Breast epithelium (tissue), 4 donors: ENCODE measurements around the gene PCDHGA1. TPM values are rescaled to one million over a fixed set of nuclear protein-coding genes. Genes with fewer than 3 reads are reported as not detected.
"Not testable (repeated sequence)": the region's sequence is repeated elsewhere in the genome, so short reads cannot be mapped to it uniquely, and the experiment has no call there.

Source experiments
- DNase-seq, 2 donors: peaks; one replicate each; pipeline ENCODE4 v3.0.0-alpha.2; 2019; ENCODE audit warnings: low spot score in 2 of 2
- H3K27ac ChIP-seq, 2 donors: fragments of 200-600 bp; sonication (generic) in 1 of 2; one replicate each; pipeline ENCODE4 v1.5.1; 2016 to 2019; ENCODE audit warnings: mild to moderate bottlenecking in 1 of 2
- H3K27me3 ChIP-seq, 2 donors: fragments of 200-600 bp; sonication (generic) in 1 of 2; one replicate each; pipeline versions ENCODE4 v1.5.1 to v1.6.0; 2017 to 2019; ENCODE audit warnings: control low read depth in 1 of 2, mild to moderate bottlenecking in 1 of 2
- H3K36me3 ChIP-seq: fragments of 200-600 bp; one replicate; pipeline ENCODE4 v1.5.1; 2019
- H3K4me1 ChIP-seq, 2 donors: fragments of 200-600 bp; sonication (generic); one replicate each; pipeline ENCODE4 v1.5.1; 2016 to 2019; ENCODE audit warnings: control low read depth in 1 of 2
- H3K4me3 ChIP-seq, 3 donors: fragments of 200-600 bp; sonication (generic); 1 replicate in 2 of 3; 2 replicates in 1 of 3; pipeline ENCODE4 v1.5.1; 2016 to 2019; ENCODE audit warnings: mild to moderate bottlenecking in 3 of 3, moderate library complexity in 2 of 3
- H3K9me3 ChIP-seq, 2 donors: fragments of 200-600 bp; sonication (generic) in 1 of 2; one replicate each; pipeline ENCODE4 v1.5.1; 2016 to 2019; ENCODE audit warnings: control low read depth in 1 of 2
- POLR2A ChIP-seq: fragments of 450-650 bp; IDR thresholded peaks from one replicate; pipeline ENCODE4 v1.6.1; 2016; ENCODE audit warnings: antibody characterized with exemption, mild to moderate bottlenecking, moderate library complexity
- POLR2AphosphoS5 ChIP-seq, 3 donors: sonication (generic); formaldehyde crosslinking; IDR thresholded peaks; one replicate each; pipeline ENCODE4 v1.6.1; 2017; ENCODE audit warnings: antibody characterized with exemption in 3 of 3
- intact Hi-C: fragments of 100-400 bp; cut with DNase I; formaldehyde crosslinking; loops from one replicate; pipeline ENCODE4 v1.15.1; 2023; ENCODE audit warnings: low total_unique reads
- total RNA-seq, 3 donors: library from RNA; depleted of rRNA; stranded (reverse); fragments of >200 nt; gene quantifications; one replicate each; pipeline ENCODE4 v1.1.0, GENCODE V29; 2016
- TF ChIP-seq, protein P1 (sequence below), 3 donors: fragments of 450-650 bp; IDR thresholded peaks; one replicate each; pipeline ENCODE4 v1.5.1; 2016 to 2017; ENCODE audit warnings: antibody characterized with exemption in 3 of 3, mild to moderate bottlenecking in 3 of 3, moderate library complexity in 3 of 3

PCDHGA1 gene
- total RNA-seq, 3 donors from 2014 or later: 0.80 to 1.3 (median 1.2) TPM

DNA sequence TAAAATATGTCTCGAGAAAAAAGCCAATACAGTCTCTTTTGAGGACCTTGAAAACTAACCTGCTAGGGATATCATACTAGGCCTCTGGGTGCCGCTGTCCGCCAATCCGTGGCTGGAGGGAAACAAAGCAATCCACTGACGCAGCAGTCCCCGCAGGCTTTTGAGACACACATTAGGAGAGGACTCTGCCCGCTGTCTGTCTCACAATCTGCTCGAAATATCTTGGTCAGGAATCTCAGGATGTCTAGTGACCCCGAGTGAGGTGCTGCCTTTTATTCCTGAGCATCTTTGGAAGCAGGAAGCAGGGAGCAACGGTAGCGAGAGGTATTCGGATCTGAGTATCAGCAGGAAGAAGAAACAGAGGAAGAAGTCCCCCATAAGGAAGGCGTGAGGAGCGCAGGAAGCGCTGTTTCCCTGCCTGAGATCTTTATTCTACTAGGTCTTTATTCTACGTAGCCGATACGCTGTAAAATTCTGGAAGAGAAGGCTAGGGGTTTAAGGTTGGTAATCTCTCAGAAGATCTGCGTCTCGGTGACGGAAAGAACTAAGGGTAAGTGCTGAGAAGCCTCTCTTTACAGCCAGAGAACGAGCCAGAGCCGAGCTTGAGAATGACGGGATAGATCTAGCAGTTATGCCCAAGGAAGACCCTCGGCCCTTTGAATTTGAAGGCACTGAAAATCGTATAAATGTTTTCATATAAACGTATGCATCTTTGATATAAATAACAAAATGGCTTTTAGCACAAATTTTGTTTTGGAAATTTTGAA is 4.0 kb upstream of the PCDHGA1 start:
- intact Hi-C loops: no loop called here
- H3K9me3 ChIP-seq: peaks cover 41 to 80% of the 10 kb centered on the region in 2 donors
- no peaks in the 10 kb centered on the region for H3K36me3 ChIP-seq
- TF ChIP-seq POLR2A (no peak), POLR2AphosphoS5 (IDR thresholded peaks at IDR 0.05) (no peak)
- TF ChIP-seq, protein P1, sequence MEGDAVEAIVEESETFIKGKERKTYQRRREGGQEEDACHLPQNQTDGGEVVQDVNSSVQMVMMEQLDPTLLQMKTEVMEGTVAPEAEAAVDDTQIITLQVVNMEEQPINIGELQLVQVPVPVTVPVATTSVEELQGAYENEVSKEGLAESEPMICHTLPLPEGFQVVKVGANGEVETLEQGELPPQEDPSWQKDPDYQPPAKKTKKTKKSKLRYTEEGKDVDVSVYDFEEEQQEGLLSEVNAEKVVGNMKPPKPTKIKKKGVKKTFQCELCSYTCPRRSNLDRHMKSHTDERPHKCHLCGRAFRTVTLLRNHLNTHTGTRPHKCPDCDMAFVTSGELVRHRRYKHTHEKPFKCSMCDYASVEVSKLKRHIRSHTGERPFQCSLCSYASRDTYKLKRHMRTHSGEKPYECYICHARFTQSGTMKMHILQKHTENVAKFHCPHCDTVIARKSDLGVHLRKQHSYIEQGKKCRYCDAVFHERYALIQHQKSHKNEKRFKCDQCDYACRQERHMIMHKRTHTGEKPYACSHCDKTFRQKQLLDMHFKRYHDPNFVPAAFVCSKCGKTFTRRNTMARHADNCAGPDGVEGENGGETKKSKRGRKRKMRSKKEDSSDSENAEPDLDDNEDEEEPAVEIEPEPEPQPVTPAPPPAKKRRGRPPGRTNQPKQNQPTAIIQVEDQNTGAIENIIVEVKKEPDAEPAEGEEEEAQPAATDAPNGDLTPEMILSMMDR (IDR thresholded peaks at IDR 0.05): no peak
- DNase-seq: peak in 1 of 2 donors; percentile 75
- H3K27ac ChIP-seq: no peak overlapping the region
- H3K4me3 ChIP-seq: peak overlapping the region; percentile 8 to 51 (median 35)
- no peaks in the 10 kb centered on the region for H3K4me1 ChIP-seq
- no peaks in the 10 kb centered on the region for H3K27me3 ChIP-seq

DNA sequence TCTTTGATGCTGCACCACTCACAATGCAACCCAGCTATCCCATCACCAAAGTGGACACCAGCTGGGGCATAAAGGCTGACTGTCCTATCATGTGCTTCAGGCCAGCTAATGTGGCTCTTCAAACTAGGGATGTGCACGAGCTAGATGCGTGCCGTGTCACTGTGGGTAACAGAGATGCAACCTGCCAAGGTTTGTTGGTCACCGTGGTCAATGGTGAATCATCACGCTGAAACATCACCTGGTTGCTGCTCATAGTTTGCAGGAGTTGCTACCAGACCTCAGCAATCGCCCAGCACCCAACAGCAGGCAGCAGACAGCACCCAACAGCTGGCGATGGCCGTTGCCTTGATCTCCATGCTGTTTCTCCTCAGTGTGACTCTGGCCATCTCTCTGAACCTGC is 2.1 kb upstream of the PCDHGA1 start:
- Histone ChIP-seq H3K4me1 (no peaks in the 10 kb centered on the region), H3K27ac (no peak overlapping the region), H3K27me3 (no peaks in the 10 kb centered on the region), H3K4me3 (no peak overlapping the region), H3K9me3 (peaks cover 57 to 88% of the 10 kb centered on the region in 2 donors), H3K36me3 (no peaks in the 10 kb centered on the region)
- DNase-seq: no peak
- no peak for TF ChIP-seq POLR2AphosphoS5 (IDR thresholded peaks at IDR 0.05)
- TF ChIP-seq POLR2A: no peak
- TF ChIP-seq, protein P1 (IDR thresholded peaks at IDR 0.05): no peak
- intact Hi-C loops: no loop called here

DNA sequence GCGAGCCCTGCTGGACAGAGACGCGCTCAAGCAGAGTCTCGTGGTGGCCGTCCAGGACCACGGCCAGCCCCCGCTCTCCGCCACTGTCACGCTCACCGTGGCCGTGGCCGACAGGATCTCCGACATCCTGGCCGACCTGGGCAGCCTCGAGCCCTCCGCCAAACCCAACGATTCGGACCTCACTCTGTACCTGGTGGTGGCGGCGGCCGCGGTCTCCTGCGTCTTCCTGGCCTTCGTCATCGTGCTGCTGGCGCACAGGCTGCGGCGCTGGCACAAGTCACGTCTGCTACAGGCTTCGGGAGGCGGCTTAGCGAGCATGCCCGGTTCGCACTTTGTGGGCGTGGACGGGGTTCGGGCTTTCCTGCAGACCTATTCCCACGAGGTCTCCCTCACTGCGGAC is 2.3 kb downstream of the PCDHGA1 start:
- not testable (repeated sequence) for DNase-seq, H3K36me3 ChIP-seq
- H3K9me3 ChIP-seq: peaks cover 45 to 85% of the 10 kb centered on the region in 2 donors

DNA sequence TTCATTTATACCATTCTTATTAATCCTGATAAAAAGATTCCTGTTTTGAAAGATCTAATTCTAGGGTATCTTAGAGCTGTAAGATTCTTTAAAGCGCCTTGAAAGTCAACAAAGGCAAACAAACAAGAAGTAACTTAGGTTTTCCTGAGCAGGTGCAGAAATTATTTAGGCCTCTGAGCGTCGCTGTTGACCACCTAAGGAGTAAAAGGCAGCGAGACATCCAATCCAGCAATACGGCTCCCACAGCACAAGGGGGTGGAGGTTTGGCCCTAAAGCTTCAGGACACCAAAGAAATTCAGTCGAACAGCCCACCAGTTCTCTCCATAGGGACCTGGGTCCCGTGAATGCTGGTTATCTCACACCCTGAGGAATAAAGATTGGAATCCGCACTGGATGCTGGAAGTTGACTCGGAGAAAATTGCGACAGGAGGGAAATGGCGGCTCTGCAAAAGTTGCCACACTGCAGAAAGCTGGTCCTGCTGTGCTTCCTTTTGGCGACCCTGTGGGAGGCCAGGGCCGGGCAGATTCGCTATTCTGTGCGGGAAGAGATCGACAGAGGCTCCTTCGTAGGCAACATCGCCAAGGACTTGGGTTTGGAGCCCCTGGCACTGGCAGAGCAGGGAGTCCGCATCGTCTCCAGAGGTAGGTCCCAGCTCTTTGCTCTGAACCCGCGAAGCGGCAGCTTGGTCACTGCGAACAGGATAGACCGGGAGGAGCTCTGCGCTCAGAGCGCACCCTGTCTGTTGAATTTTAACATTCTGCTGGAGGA is 8.4 kb downstream of the PCDHGA1 start, which contains the start of gene PCDHGA2:
Gene PCDHGA2 (plus strand): TSS at position 223 of the 769 bp plus-strand sequence.
- H3K27ac ChIP-seq: peak within 1 kb of the TSS in 1 of 2 donors; percentile 21
- intact Hi-C loops: no loop called here
- no peaks in the 10 kb centered on the region for H3K4me1 ChIP-seq
- TF ChIP-seq POLR2AphosphoS5 (IDR thresholded peaks at IDR 0.05): no peak
- TF ChIP-seq, protein P1 (IDR thresholded peaks at IDR 0.05): peak in 2 of 3 donors; percentile 16 to 47
- no peak for TF ChIP-seq POLR2A
- no peaks in the 10 kb centered on the region for H3K27me3 ChIP-seq
- H3K36me3 ChIP-seq: no peaks in the 10 kb centered on the region
- H3K9me3 ChIP-seq: peaks cover 54 to 91% of the 10 kb centered on the region in 2 donors
- no peak for DNase-seq
- peak within 1 kb of the TSS; percentile 24 to 51 (median 45) for H3K4me3 ChIP-seq

More for the DNA sequence above, 2.3 kb downstream of the PCDHGA1 start:
- H3K4me1 ChIP-seq, H3K27me3 ChIP-seq, H3K4me3 ChIP-seq, H3K27ac ChIP-seq, intact Hi-C loops: not testable (repeated sequence)

DNA sequence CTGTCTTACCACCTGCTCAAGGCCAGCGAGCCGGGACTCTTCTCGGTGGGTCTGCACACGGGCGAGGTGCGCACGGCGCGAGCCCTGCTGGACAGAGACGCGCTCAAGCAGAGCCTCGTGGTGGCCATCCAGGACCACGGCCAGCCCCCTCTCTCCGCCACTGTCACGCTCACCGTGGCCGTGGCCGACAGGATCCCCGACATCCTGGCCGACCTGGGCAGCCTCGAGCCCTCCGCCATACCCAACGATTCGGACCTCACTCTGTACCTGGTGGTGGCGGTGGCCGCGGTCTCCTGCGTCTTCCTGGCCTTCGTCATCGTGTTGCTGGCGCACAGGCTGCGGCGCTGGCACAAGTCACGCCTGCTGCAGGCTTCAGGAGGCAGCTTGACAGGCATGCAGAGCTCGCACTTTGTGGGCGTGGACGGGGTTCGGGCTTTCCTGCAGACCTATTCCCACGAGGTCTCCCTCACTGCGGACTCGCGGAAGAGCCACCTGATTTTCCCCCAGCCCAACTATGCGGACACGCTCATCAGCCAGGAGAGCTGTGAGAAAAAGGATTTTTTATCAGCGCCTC is 10.6 kb downstream of the PCDHGA1 start:
- H3K4me3 ChIP-seq: peak overlapping the region in 1 of 3 donors; percentile 12
- H3K36me3 ChIP-seq, intact Hi-C loops, H3K27me3 ChIP-seq, H3K4me1 ChIP-seq, H3K27ac ChIP-seq, DNase-seq: not testable (repeated sequence)
- peaks cover 67 to 89% of the 10 kb centered on the region in 2 donors for H3K9me3 ChIP-seq
